HepG2 (cell line): ENCODE data around the gene PGAP1. TPM values are rescaled to one million over a fixed set of nuclear protein-coding genes. Genes with fewer than 3 reads are reported as not detected.

Source experiments
- AHDC1 ChIP-seq: sonication (generic); formaldehyde crosslinking; IDR thresholded peaks from 2 replicates; pipeline ENCODE4 v1.5.1; 2020; ENCODE audit warnings: mild to moderate bottlenecking, missing genetic modification reagents, borderline replicate concordance
- ARHGAP35 ChIP-seq: sonication (generic); formaldehyde crosslinking; IDR thresholded peaks from 2 replicates; pipeline ENCODE4 v1.9.0; 2022; ENCODE audit warnings: mild to moderate bottlenecking, inconsistent platforms, moderate library complexity, missing genetic modification reagents, borderline replicate concordance
- ASH2L ChIP-seq: fragments of 300-600, 200-600 bp; sonication (generic); IDR thresholded peaks from 2 replicates; pipeline ENCODE4 v1.7.0; 2017; ENCODE audit warnings: low read depth, mild to moderate bottlenecking, moderate library complexity, mixed read lengths, low read length; ENCODE audit not compliant: insufficient read length
- CTCF ChIP-seq: sonication (generic); formaldehyde crosslinking; IDR thresholded peaks from 2 replicates; pipeline ENCODE4 v1.5.0; 2020; ENCODE audit warnings: mild to moderate bottlenecking, missing genetic modification reagents, moderate library complexity
- ELF3 ChIP-seq: IDR thresholded peaks from 2 replicates; pipeline ENCODE4 v1.6.1; 2016; ENCODE audit warnings: missing genetic modification reagents, missing compliant biosample characterization
- NCOA2 ChIP-seq: sonication (generic); formaldehyde crosslinking; IDR thresholded peaks from 2 replicates; pipeline ENCODE4 v1.8.0; 2022; ENCODE audit warnings: inconsistent platforms
- NFAT5 ChIP-seq: sonication (generic); formaldehyde crosslinking; IDR thresholded peaks from 2 replicates; pipeline ENCODE4 v1.4.0; 2020; ENCODE audit warnings: missing genetic modification reagents
- PHF8 ChIP-seq: sonication (generic); formaldehyde crosslinking; IDR thresholded peaks from 2 replicates; pipeline ENCODE4 v1.5.0; 2020; ENCODE audit warnings: missing genetic modification reagents
- ZBTB46 ChIP-seq: sonication (generic); formaldehyde crosslinking; IDR thresholded peaks from 2 replicates; pipeline ENCODE4 v1.4.0; 2020; ENCODE audit warnings: mild to moderate bottlenecking, missing genetic modification reagents, borderline replicate concordance
- ZNF788 ChIP-seq: sonication (generic); formaldehyde crosslinking; IDR thresholded peaks from 2 replicates; pipeline ENCODE4 v1.5.0; 2020; ENCODE audit warnings: mild to moderate bottlenecking, missing genetic modification reagents, borderline replicate concordance
- polyA plus RNA-seq, 8 experiments: library from polyadenylated mRNA; depleted of rRNA in 3 of 8; stranded (reverse) in 7 of 8; unstranded in 1 of 8; fragments of >200 nt; fragmentation: Illumina TruSeq in 4 of 8; extraction: Trizol in 4 of 8; gene quantifications; 2 replicates each; pipeline versions ENCODE4 v1.2.1 to v1.2.3, GENCODE V29; 2011 to 2016; ENCODE audit warnings: low read depth in 4 of 8, missing spikeins in 1 of 8, mixed read lengths in 1 of 8; ENCODE audit not compliant: insufficient read depth in 1 of 8
- total RNA-seq, 5 experiments: library from RNA; depleted of rRNA; stranded (reverse); fragments of >200 nt; fragmentation: Illumina TruSeq; extraction: Trizol; gene quantifications; 2 replicates each; pipeline ENCODE4 v1.2.3, GENCODE V29; 2016; ENCODE audit warnings: low read depth in 1 of 5

The PGAP1 gene
- total and polyA plus RNA-seq, 2 of the 13 experiments (the other 11 are each of a cell fraction or from before 2014, with no cell fraction given): 4.1 to 6.4 TPM

GRCh38 chr2:196926562-196927375 is at the start of gene PGAP1 (continued):
- TF ChIP-seq AHDC1 (CRISPR knock-in tag) (0 out of 2 replicates have a peak, but pooled peaks have one; percentile 25), NCOA2 (CRISPR knock-in tag) (peak; percentile 46; the same call in 1 of the 2 replicates), ARHGAP35 (no peak; the same call in 1 of the 2 replicates), ASH2L (peak; percentile 89), ELF3 (peak; percentile 23), ZBTB46 (CRISPR knock-in tag) (no peak), CTCF (peak; percentile 22; the same call in 1 of the 2 replicates), PHF8 (CRISPR knock-in tag) (peak; percentile 94), NFAT5 (CRISPR knock-in tag) (0 out of 2 replicates have a peak, but pooled peaks have one; percentile 50), ZNF788 (CRISPR knock-in tag) (peak; percentile 65; the same call in 1 of the 2 replicates)
